H54 (cell line): ENCODE measurements around the gene DGKI.
"Not testable (repeated sequence)": the region's sequence is repeated elsewhere in the genome, so short reads cannot be mapped to it uniquely, and the experiment has no call there.

Experiments used
- DNase-seq: peaks from one replicate; pipeline ENCODE4 v3.0.0; 2011; ENCODE audit warnings: low spot score, mixed read lengths; ENCODE audit not compliant: insufficient read length
- FAIRE-seq: peaks from 3 replicates; lab custom pipeline; 2011; peaks lifted over from hg19 to GRCh38; lab: Jason Lieb, UNC
- POLR2A ChIP-seq: IDR thresholded peaks from 2 replicates; pipeline ENCODE4 v1.6.1; 2011; ENCODE audit warnings: low read depth, mild to moderate bottlenecking, low read length

The DGKI gene

GRCh38 chr7:137742051-137742450, 104.7 kb downstream of the DGKI start:
- DNase-seq = no peak
- no peak for TF ChIP-seq POLR2A
- no peak for FAIRE-seq

- DNase-seq (no peak), FAIRE-seq (no peak)
- TF ChIP-seq POLR2A = no peak
These were observed 105.3 kb downstream of the DGKI start for GRCh38 chr7:137741443-137741842.

GRCh38 chr7:137734221-137734620, 112.6 kb downstream of the DGKI start:
- DNase-seq (no peak), FAIRE-seq (no peak)
- no peak for TF ChIP-seq POLR2A

GRCh38 chr7:137732168-137732567, 114.6 kb downstream of the DGKI start:
- no peak for FAIRE-seq
- no peak for TF ChIP-seq POLR2A

GRCh38 chr7:137731436-137731835, 115.3 kb downstream of the DGKI start:
- no peak for DNase-seq
- no peak for FAIRE-seq
- no peak for TF ChIP-seq POLR2A

More at GRCh38 chr7:137732168-137732567, 114.6 kb downstream of the DGKI start:
- DNase-seq = no peak

GRCh38 chr7:137728426-137728825, 118.3 kb downstream of the DGKI start:
- DNase-seq = no peak
- no peak for FAIRE-seq
- TF ChIP-seq POLR2A = no peak

GRCh38 chr7:137727413-137727812, 119.4 kb downstream of the DGKI start:
- TF ChIP-seq POLR2A = no peak
- no peak for FAIRE-seq
- DNase-seq = no peak

- no peak for TF ChIP-seq POLR2A
- no peak for FAIRE-seq
- no peak for DNase-seq
These were observed 128.4 kb downstream of the DGKI start for GRCh38 chr7:137718355-137718754.

GRCh38 chr7:137717811-137718271, 128.9 kb downstream of the DGKI start:
- no peak for TF ChIP-seq POLR2A
- DNase-seq (no peak), FAIRE-seq (no peak)

GRCh38 chr7:137717045-137717444, 129.7 kb downstream of the DGKI start:
- no peak for DNase-seq
- no peak for FAIRE-seq
- TF ChIP-seq POLR2A = no peak

GRCh38 chr7:137716061-137716460, 130.7 kb downstream of the DGKI start:
- no peak for DNase-seq
- no peak for TF ChIP-seq POLR2A
- FAIRE-seq = no peak

GRCh38 chr7:137715533-137715932, 131.2 kb downstream of the DGKI start:
- DNase-seq (no peak), FAIRE-seq (no peak)
- no peak for TF ChIP-seq POLR2A

GRCh38 chr7:137715121-137715520, 131.7 kb downstream of the DGKI start:
- FAIRE-seq (no peak), DNase-seq (no peak)
- TF ChIP-seq POLR2A = no peak

- not testable (repeated sequence) for FAIRE-seq, DNase-seq
These were observed 140.4 kb downstream of the DGKI start for GRCh38 chr7:137706330-137706729.

- FAIRE-seq = no peak
- TF ChIP-seq POLR2A = no peak
- DNase-seq = no peak
These were observed 142.1 kb downstream of the DGKI start for GRCh38 chr7:137704723-137705122.
